PFSK-1 (cell line): ENCODE measurements around the gene CMTM4.

Experiments
- FOXP2 ChIP-seq: optimal IDR thresholded peaks from 2 replicates; pipeline ENCODE3; 2011; ENCODE audit warnings: borderline replicate concordance, control low read depth, inconsistent platforms; ENCODE audit not compliant: insufficient read depth; ENCODE audit errors: extremely low read length, extremely low read depth
- POLR2AphosphoS5 ChIP-seq: IDR thresholded peaks from 2 replicates; pipeline ENCODE4 v1.6.1; 2012; ENCODE audit warnings: low read depth, mild to moderate bottlenecking, control low read depth, low read length, moderate library complexity
- SIN3A ChIP-seq: IDR thresholded peaks from 2 replicates; pipeline ENCODE4 v1.6.1; 2012; ENCODE audit warnings: mild to moderate bottlenecking, low read length, moderate library complexity, borderline replicate concordance; ENCODE audit not compliant: insufficient read depth
- TAF1 ChIP-seq: IDR thresholded peaks from 2 replicates; pipeline ENCODE4 v1.6.1; 2012; ENCODE audit warnings: low read length, control low read depth, borderline replicate concordance; ENCODE audit not compliant: insufficient read depth
- TF ChIP-seq, protein P1 (sequence below), 2 experiments: IDR thresholded peaks; 2 replicates each; pipeline versions ENCODE4 v1.6.1 to v1.8.0; 2011 to 2012; ENCODE audit warnings: low read depth in 2 of 2, low read length in 2 of 2, control low read depth in 1 of 2, inconsistent platforms in 1 of 2, mild to moderate bottlenecking in 1 of 2, moderate library complexity in 1 of 2; ENCODE audit not compliant: insufficient read depth in 1 of 2

Gene CMTM4

DNA sequence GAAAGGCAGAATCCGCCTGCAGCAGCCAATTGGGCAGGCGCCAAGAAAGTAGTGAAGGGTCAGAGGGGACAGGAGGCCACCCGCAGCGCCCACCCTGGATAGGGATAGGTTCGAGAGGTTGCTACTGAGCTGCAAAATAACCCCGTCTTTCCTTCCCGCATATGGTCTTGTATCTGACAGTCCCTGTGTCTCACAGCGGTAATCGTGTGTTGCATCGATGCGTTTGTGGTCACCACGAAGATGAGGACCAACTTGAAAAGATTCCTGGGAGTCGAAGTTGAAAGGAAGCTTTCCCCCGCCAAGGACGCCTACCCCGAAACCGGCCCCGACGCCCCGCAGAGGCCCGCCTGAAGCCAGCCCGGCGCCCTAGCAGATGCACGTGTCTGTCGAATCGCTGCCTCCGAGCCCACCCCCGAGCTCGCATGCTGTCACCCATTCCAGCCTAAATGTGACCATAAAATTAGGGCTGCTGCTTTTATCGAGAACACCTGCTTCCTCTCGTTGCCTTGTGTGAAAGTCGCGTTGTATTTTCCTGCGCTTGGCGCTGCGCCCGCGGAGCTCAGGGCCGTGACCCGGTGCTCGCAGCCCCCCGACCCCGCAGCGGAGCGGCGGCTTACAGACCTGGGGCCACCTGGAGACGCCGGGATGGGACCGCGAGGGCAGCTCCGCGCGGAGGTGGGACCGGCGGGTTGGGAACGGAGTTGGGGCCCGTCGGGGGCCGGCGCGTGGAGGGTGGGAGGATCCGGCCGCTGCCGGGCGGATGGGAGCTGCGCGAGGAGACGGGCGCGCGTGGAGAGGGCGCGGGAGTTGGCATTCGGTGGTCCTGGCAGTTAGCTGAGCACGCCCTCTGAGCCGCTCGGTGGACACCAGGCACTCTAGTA lies 117.7 kb downstream of the CMTM4 start, which contains the start of gene CMTM2:
Gene CMTM2, plus strand, starts transcription at position 813 of the 881 bp plus-strand sequence. CDS start 145 bp downstream, outside the sequence.
- TF ChIP-seq TAF1 (no peak), FOXP2 (no peak), POLR2AphosphoS5 (no peak), SIN3A (no peak)
- TF ChIP-seq, protein P1, sequence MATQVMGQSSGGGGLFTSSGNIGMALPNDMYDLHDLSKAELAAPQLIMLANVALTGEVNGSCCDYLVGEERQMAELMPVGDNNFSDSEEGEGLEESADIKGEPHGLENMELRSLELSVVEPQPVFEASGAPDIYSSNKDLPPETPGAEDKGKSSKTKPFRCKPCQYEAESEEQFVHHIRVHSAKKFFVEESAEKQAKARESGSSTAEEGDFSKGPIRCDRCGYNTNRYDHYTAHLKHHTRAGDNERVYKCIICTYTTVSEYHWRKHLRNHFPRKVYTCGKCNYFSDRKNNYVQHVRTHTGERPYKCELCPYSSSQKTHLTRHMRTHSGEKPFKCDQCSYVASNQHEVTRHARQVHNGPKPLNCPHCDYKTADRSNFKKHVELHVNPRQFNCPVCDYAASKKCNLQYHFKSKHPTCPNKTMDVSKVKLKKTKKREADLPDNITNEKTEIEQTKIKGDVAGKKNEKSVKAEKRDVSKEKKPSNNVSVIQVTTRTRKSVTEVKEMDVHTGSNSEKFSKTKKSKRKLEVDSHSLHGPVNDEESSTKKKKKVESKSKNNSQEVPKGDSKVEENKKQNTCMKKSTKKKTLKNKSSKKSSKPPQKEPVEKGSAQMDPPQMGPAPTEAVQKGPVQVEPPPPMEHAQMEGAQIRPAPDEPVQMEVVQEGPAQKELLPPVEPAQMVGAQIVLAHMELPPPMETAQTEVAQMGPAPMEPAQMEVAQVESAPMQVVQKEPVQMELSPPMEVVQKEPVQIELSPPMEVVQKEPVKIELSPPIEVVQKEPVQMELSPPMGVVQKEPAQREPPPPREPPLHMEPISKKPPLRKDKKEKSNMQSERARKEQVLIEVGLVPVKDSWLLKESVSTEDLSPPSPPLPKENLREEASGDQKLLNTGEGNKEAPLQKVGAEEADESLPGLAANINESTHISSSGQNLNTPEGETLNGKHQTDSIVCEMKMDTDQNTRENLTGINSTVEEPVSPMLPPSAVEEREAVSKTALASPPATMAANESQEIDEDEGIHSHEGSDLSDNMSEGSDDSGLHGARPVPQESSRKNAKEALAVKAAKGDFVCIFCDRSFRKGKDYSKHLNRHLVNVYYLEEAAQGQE (IDR thresholded peaks at IDR 0.05; ENCODE audit: insufficient read depth in 1 of 2, low read depth in 2 of 2, low read length in 2 of 2) = no peak

DNA sequence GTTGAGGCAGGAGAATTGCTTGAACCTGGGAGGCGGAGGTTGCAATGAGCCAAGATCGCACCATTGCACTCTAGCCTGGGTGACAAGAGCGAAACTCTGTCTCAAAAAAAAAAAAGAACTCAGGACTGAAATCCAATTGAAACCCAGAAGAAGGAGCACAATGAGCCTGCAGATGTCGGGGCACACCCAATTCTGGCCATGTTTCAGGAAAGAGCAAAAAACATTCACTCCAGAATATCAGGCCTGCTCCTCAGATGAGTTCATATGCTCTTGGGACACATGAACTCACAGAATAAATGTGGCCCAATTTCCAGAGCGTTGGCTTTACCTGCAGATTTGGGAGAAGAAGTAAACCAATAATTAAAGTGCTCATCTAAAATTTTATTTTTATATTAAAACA lies 120.2 kb downstream of the CMTM4 start:
- no peak for TF ChIP-seq SIN3A
- TF ChIP-seq TAF1 = no peak
- no peak for TF ChIP-seq FOXP2
- TF ChIP-seq, protein P1 (IDR thresholded peaks at IDR 0.05; ENCODE audit: insufficient read depth in 1 of 2, low read depth in 2 of 2, low read length in 2 of 2) = no peak
- no peak for TF ChIP-seq POLR2AphosphoS5

DNA sequence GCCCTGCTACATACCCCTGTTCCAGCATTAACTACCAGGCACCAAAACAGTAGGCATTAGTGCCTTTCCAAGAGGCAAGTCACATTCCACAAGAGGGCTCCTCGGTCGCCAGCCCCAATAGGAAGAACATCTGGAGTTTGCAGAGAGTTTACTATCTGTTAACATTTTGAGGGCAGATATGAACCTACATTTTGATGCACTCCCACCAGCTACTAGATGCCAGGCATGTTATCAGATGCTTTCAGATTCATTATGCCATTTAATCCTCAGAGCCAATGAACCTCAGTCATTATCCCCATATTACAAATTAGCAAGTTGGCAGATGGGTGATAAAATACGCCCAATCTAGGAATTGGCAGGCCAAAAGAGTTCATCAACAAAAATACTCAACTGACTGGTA lies 121.5 kb downstream of the CMTM4 start:
- TF ChIP-seq FOXP2 (no peak), POLR2AphosphoS5 (no peak), SIN3A (no peak), TAF1 (no peak)
- TF ChIP-seq, protein P1 (IDR thresholded peaks at IDR 0.05; ENCODE audit: insufficient read depth in 1 of 2, low read depth in 2 of 2, low read length in 2 of 2) = no peak

DNA sequence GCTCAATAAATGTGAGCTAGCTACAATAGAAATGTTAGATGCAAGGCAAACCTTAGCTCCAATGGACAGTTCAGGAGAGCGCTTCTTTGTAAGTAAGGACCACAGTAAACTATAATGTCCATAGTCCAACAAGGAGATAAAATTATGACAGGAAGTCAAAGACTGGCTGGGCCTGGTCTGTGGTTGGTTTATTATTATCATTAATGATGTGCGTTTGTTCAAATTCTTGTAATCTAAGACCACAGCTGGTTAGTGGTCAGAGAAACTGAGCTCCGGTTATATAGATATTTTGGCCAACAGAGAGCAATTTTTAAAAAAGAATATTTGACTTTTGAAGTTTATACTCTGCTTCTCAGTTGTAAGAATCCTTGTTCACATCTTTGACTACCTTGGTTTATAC lies 122.0 kb downstream of the CMTM4 start:
- TF ChIP-seq SIN3A = no peak
- TF ChIP-seq, protein P1 (IDR thresholded peaks at IDR 0.05; ENCODE audit: insufficient read depth in 1 of 2, low read depth in 2 of 2, low read length in 2 of 2) = no peak
- TF ChIP-seq TAF1 = no peak
- TF ChIP-seq POLR2AphosphoS5 = no peak
